HuH-7.5 (cell line): ENCODE results near the gene LZTFL1.

Source experiments
- DNase-seq: peaks from one replicate; pipeline ENCODE4 v3.0.0; 2011; ENCODE audit warnings: low spot score

LZTFL1 gene

DNA sequence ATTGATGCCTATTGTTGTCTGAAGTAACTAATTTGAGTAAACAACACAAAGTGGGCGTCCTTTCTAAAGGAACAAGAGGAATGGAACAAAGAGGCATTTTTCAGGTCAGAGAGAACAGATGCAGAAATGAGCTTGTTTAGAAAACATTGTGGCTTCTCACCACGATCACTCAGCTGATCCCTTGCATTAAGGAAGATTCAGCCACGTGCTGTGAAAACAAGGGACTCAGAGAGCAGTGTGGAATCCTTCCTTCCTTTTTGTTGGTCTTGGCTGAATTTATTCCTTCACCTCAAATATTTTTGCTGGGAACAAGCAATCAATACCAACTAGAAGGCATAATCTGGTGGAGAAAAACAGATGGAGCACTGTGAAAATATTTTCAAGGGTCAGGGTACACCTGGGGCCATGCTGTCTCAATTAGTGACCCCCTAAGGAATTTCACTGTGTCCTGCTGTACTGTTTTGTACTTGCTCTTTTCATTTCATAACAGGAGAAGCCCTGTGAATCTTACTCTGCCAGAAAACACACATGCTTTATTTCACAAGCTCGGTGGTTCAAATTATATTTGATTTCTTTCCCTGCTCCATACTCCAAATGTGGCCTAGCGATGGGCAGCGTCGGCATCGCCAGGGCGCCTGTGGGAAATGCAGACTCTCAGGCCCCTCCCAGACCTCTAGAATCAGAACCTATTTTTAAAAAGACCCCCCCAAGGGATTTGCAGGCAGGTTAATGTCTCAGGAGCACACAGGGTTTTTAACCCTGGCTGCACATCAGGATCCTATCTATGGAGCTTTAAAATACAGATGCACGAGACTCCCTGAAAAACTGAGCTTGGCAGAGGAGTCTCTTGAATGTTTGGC is 34.0 kb downstream of the LZTFL1 start:
- no peak for DNase-seq

DNA sequence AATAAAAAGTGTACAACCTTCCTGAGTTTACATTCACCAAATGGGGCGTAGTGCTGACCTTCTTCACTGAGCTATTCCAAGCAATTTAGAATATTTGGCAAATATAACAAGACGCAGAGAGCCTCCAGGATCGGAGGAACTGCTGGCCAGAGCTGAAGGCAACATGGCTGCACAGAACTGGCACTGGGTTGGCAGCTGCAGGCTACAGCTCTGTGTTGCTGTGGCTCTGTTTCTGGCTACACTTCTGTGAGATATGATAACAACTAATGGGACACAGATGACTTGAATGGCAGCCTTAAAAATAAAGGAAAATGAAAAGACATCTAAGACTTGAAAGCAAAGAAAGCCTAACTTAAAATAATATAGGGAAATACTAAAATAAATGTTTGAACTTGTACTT is 34.8 kb downstream of the LZTFL1 start:
- no peak for DNase-seq

DNA sequence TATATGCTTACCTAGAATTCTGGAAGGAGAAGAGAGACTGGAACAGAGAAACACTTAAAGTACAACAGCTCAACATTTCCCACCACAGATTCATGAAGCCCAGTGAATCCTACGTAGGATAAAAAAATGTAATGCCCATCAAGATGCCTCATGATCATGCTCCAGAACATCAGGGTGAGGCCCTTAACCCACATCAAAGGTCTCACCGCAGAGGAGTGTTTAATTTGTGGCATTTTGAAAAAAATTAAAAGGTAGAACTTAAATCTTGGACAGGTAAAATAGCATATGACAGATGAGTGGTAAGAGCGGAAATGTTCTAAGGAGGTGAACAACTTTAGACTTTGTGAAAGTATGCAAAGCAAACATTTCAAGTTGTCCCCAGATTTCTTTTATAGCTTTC is 35.8 kb downstream of the LZTFL1 start:
- DNase-seq: no peak

DNA sequence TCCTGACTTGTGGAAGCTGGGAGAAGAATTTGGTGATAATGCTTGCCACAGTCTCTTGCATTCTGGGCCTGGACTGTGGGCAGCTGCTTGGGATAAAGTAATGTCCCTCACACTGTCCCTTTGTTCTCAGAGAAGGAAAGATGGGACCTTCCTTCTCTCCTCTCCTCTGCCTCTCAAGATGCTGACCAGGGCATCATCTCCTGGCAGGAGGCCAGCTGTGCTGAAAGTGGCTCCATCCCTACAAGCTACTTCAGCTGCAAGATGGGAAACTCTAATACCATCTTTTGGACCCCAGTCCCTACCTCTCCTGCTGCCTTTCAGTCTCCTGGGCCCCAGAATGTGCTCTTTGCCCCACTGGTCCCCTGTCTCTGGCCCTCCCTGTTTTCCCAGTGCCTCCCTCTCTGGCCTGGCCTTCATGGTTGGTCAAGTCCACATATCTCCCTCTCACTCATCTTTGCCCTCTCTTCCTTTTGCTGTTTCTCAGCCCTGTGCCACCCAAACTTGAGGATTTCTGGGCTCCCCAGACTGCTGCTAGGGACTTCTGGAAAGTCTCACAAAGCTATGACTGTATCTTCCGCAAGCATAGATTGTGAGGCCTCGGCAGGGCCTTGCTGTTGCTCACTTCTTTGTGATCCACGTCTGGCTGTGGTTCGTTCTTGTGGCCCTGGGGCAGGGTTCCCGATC is 38.5 kb downstream of the LZTFL1 start:
- DNase-seq: no peak

DNA sequence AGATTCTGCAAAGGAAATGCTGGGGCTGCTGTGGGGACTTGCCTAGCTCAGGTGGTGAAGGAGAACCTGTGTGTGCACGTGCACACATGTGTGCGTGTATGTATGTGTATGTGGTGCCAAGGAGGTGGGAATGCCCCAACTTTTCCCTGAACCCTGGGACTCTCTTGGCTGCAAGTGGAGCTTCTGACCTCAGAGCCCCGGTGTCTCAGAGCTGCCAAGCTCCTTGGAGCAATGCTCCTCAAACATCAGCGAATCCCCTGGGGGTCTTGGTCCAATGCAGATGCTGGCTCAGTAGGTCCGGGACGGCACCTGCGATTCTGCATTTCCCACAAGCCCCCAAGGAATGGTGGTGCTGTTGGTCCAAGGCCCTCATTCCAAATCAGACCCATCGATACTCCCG is 39.8 kb downstream of the LZTFL1 start:
- no peak for DNase-seq

DNA sequence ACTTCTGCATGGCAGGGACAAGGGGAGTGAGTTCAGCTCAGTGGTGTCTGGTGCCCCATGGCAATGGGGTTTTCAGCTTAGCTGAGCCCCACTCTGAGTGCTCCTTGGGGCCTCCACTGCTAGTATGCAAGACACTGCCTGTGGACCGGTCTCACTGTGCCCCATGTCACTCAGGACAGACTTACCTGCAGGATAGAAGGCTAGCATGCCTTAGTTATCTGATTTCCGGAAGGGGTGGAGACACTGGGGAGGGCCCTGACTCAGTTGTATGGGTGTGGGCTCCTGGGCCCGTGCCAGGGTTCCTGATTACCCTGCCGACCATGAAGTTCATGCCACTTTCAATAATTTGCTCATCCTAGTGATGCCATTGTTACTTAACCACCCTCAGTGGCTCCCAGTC is 41.3 kb downstream of the LZTFL1 start:
- DNase-seq: no peak

DNA sequence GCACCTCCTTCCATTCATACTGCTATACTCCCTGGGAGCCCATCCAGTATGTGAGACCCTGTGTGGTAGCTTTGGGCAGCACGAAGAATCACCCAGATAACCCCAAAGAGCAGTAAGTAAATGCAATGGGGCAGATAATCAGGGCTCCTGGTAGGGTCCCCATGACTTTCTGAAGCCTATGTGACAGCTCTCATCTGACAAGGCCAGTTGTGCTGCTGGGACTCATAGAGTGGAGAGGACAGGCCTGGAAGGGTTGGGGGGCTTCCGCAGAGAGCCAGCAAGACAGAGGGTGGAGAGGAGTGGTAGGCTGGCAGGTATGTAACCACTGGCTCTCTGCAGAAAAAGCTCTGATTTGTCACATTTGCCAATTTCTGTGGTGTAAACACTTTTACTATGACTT is 42.3 kb downstream of the LZTFL1 start:
- DNase-seq: no peak

DNA sequence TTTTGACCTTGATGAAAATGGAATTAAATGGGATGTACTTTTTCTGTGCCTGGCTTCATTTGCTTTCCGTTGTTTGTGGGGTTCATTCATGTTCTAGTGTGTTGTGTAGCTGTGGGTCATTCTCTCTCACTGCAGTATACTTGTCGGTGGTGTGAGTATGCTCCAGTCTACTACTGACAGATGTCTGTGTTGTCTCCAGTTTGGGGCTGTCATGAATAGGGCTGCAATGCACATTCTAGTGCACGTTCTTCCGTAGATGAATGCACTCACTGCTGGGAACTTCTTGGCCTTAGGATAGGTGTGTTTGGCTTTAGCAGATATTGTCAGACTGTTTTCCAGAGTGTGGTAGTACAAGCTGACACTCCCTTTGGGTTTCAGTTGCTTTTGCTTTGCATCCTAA is 43.9 kb downstream of the LZTFL1 start:
- no peak for DNase-seq

DNA sequence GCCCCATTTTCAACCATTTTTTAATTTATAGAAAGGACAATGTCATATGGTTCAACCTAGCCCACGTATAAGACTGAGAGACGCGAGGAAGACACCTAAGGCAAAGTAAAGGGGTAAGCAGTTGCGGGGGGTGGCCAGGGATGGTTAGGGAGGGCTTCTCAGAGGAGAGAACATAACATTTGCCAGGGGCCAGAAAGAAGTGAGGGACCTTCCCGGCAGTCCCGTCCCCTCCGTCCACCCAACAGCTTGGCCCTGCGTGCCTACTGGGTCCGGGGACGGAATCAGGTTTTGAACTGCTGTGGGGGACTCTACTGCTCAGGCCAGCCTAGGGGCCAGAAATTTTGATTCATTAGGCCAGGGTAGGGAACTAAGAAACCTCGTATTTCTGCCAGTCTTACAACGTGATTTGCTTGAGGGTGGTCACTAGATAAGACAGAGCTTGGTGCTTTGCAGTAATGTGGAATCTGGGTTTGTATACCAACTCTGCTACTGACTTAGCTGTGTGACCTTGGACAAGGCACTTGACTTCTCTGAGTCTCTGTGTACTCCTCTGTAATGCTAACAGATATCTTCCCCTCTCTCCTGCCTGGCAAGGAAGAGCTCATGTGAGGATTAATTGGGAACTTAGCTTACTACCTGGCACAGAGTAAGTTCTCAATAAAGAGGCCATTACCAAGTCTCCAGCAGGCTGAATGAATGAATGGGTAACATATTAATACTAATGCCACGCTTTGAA is 44.8 kb downstream of the LZTFL1 start:
- DNase-seq: no peak

DNA sequence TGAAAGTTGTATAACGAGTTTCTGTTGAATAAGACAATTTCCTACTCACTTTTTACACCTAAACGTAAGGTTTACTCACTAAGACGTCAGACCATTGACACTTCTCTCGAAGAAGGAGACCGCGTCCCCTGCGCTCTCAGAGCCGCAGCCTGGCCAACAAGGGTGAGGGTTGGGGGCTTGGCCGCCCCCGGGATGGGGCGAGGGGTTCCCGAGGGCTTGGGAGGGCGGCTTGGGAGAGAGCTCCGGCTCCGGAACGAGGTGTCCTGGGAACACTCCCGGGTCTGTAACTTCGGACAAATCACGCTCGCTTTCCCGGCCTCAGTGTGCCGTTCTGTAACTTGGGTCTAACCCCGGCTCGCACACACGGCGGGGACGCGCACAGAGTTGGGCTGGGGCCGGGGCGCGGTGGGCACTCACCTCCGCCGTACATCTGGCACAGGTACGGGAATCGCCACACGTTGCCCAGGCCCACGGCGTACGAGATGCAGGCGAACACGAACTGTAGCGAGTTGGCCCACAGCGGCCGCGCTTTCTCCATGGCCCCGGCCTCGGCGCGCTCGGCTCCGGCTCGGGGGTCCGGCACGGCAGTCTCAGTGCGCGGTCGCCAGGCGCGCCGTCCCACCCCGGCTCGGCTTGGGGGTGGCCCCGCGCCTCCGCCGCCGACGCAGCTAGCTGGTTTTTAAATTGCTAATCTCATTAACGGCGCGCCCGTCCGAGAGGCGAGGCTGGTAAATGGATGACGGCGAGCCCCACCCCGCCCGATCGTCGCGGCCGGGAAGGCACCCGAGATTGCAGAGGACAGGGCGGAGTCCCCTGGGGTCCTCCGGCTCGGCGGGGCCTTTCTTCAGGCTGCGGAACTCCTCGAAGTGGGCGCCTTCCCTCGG is 45.8 kb downstream of the LZTFL1 start, which contains the start of gene SLC6A20:
Gene SLC6A20, minus strand, starts transcription at position 655 of the 884 bp plus-strand sequence. Its CDS starts 117 bp downstream, at position 538.
- DNase-seq: no peak

DNA sequence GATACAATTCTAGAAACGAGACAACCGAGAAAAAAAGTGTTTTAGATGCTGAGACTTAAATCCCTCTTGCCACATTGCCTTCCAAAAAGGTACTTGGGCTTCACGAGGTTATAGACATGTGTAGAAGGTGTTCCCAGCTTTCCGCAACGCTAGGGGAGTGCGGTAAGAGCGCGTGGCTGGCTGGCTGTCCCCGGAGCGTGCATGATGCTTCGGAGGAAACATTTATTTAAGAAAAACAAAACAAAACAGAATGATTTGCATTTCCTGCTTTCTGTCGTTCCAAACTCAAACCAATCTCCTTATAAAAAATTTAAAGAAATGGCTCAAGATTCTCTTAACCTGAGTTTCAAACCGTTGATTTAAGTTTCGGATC is 46.4 kb downstream of the LZTFL1 start:
- DNase-seq: no peak

DNA sequence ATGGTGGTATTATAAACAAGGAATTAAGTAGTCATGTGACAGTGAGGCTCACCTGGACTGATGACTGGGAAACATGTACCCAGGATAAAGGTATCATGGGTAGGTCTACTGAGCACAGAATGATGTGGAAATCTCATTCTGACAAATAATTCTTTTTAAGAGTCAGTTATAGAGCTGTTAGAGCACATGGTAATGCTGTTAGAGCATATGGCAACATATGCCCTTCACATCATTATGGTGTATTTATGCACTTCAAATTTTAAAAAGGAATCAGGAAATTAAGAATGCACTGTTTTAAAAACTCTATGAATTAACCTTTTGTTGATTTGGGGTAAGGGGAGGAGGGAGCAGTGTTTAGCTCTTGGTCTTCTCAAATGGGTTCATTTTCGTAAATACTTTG is 47.3 kb downstream of the LZTFL1 start:
- DNase-seq: no peak

DNA sequence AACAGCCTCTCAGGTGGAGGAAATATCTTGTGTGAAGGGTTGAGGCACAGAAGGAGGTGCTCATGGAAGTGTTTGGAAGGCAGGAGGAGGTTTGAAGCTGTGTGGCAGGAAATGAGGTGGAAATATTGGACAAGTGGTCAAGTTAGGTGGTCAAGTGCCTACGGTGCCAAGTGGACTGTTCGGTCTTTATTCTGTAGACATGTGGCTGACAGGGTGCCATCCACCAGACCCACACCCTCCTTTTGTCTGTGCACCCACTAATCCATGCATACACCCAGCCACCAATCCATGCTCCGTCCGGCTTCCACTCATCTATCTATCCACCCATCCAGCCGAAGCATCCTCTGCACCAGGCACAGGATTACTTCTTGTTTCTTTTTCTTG is 47.8 kb downstream of the LZTFL1 start:
- DNase-seq: no peak

DNA sequence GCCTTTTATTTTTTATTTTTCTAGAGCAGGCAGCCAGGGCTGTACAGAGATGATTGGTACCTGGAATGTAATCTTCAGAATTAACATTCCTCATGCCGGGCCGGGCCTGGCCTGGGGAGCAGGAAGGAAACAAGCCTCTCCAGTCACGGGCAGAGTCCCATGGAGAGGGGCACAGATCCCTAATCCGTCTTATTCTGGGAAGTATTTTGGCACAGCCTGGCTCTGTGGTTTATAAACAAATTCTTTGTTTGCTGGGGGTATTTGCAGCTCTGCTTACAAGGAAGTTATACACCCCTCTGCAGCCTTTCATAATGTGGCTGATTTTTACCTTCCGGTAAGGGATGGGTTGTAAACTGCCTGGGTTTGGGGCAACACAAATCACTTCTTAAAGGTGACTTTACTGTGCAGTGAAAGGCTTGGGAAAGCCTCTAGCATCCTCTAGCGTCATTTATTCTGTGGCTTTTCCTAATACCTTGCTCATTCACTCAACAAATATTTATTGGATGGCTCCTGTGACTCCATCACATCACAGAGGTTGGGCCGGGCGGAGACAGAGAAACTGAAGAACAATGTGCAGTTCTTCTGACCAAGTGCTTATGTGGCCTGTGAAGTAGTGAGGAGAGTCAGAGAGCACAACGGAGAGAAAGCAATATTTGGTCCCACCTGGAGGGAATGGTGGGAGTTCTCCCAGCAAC is 48.3 kb downstream of the LZTFL1 start:
- no peak for DNase-seq

DNA sequence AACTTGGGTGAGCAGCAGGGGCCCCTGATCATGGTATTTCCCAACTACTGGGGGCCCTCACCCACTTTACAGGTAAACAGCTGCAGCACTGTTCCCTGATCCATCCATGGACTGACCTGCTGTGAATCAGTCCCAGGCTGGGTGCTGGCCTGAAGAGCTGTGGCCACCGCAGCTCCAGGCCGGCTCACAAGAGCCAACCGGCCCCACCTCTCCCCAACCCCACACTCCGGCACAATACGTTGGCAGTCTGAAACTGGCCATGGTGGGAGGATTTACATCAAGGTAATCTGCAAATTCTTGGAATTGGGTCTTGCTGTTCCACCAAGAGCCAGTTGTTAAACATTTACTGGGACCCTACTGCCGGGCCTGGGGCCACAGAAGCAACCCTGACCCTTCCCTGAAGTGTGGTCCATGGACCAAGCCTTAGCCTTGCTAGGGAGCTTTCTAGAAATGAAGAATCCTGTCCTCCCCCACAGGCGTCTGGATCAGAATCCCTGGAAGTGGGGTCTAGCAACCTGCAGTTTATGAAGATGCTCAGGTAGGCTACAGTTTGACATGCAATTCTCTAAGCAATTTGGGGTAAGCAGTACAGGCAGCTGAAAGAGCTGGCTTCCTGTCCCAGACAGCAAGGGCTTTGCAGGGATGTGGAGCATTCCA is 49.3 kb downstream of the LZTFL1 start:
- DNase-seq: no peak

DNA sequence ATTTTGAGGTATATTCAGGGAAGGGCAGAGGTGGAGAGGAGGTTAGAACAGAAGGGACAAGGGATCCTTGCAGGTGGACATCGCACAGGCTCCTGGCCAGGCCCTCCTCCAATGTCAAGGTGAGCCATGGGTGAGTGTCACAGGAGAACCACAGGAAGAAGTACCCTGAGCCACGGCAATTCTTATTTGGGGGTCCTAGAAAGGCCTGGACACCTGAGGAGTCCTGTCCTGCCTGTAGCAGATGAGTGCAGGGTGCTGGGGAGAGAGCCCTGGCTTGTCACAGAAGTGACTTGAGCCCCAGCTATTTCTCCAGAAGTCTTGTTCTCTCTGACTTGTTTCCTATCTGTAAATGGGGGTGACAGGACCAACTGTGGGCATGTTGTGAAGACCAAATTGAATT is 49.9 kb downstream of the LZTFL1 start:
- no peak for DNase-seq

DNA sequence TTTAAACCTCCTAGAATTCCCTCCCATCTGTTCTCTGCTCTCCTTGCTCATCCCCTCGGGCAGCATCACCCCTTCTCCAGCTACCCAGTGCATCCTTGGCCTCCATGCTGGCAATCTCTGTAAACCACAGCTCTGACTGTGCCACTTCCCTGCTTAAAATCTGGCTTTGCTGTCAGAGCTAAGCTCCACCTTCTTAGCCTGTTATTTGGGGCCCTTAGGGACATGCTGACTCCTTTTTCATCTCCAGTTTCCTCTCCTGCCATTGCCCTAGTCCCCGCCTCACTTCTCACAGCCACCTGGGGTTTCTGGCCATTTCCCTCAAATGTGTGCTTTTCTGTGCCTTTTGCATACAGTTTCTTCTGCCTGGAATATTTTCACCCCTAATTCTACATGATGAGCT is 51.3 kb downstream of the LZTFL1 start:
- no peak for DNase-seq

DNA sequence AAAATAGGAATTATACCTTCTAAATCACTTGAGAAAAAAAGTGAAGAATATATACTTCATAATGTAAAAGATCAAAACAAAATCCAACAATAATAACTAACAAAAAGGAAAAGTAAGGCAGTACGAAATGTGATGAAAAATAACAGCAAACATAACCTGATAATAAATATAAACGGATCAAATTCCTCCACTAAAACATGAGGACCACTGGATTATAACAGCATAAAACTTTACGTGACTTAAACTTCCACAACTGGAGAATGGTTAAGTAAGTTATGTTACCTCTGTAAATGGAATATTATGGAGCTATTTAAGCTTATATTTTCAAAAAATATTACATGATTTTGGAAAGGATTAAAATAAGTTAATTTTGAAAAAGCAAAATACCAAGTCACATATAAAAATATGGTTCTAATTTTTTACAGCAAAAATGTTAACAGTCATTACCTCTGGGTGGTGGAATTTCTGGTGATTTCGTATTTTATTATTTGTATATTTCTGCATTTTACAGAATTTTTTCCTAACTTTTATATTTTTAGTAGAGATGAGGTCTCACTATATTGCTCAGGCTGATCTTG is 52.6 kb downstream of the LZTFL1 start:
- DNase-seq: no peak

DNA sequence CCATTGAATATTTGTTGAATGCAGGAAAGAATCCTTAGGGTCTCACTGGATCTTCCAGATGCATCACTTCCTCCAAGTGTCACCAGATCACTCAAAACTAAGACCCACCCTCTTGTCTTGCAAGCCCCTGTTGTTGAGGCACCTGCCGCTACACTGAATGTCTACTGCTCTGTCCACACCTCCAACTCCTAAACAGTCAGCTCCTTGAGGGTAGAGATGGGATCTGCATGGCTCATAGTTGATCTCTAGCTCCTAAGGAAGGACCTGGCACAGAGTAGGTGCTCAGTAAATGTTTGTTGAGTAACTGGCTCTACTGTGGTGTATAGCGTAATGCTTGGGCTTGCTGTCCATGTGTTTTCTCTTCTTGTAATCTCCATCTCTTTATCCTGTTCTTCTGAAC is 54.4 kb downstream of the LZTFL1 start:
- no peak for DNase-seq

DNA sequence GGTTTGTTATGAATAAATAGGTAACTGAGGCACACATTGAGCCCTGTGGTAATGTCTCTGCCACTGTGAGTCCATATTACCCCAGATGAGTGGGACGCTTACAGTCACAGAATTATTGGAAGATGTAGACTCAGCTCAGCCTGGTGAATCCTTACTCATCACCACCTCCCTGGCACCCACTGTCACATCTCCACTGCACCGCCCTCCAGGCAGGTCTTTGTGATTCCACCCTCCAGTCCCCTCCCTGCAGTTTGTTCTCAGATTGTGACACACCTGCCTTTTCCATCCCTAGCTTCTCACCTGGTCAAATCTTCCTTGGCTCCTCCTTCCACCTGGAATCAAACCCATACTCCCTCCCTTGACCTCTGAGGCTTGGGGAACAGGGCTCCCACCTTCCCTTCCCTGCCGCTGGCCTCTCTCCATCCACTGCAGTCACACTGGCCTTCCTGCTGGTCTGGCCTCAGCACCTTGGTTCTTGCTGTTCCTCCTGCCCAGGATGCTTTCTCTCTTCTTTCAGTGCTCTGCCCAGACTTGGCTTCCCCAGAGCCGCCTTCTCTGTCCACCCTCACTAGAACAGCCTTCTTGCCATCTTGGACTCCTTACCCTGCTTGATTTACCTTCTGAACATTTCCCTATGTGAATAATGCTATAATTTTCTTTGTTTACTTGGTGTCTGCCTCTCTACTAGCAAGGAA is 55.0 kb downstream of the LZTFL1 start:
- no peak for DNase-seq
